Karpas-422 (cell line): Measurements from ENCODE around the gene CARHSP1. TPM values are rescaled to one million over a fixed set of nuclear protein-coding genes. Genes with fewer than 3 reads are reported as not detected.
A peak's percentile ranks its signal among the peaks of the same experiment; 100 is the strongest.

Experiments
- DNase-seq: peaks from one replicate; pipeline ENCODE4 v3.0.0-alpha.2; 2015
- H2AFZ ChIP-seq: fragments of 200-600 bp; sonication (generic); 2 replicates; pipeline ENCODE4 v1.6.1; 2014; ENCODE audit warnings: antibody characterized with exemption, low read length, mixed read lengths
- H3K27ac ChIP-seq: fragments of 200-600 bp; sonication (generic); 2 replicates; pipeline ENCODE4 v1.5.1; 2014; ENCODE audit warnings: mild to moderate bottlenecking, low read length, moderate library complexity
- H3K27me3 ChIP-seq: fragments of 200-600 bp; sonication (generic); 2 replicates; pipeline ENCODE4 v1.6.1; 2014; ENCODE audit warnings: low read length, mixed read lengths
- H3K36me3 ChIP-seq: fragments of 200-600 bp; sonication (generic); 2 replicates; pipeline ENCODE4 v1.6.1; 2014; ENCODE audit warnings: low read length, mixed read lengths; ENCODE audit not compliant: insufficient read depth
- H3K4me1 ChIP-seq: fragments of 200-600 bp; sonication (generic); 2 replicates; pipeline ENCODE4 v1.6.1; 2014; ENCODE audit warnings: mild to moderate bottlenecking, low read length, mixed read lengths
- H3K4me2 ChIP-seq: fragments of 200-600 bp; sonication (generic); 2 replicates; pipeline ENCODE4 v1.6.1; 2014; ENCODE audit warnings: low read length, low read depth, mild to moderate bottlenecking; ENCODE audit not compliant: poor library complexity, severe bottlenecking
- H3K4me3 ChIP-seq: fragments of 200-600 bp; sonication (generic); 2 replicates; pipeline ENCODE4 v1.5.1; 2014; ENCODE audit warnings: mild to moderate bottlenecking, antibody characterized with exemption, low read length, mixed read lengths
- H3K79me2 ChIP-seq: fragments of 200-600 bp; sonication (generic); 2 replicates; pipeline ENCODE4 v1.6.1; 2014; ENCODE audit warnings: mild to moderate bottlenecking, low read length, mixed read lengths
- H3K9ac ChIP-seq: fragments of 200-600 bp; sonication (generic); 2 replicates; pipeline ENCODE4 v1.6.0; 2014; ENCODE audit warnings: low read length
- H3K9me2 ChIP-seq: fragments of 200-600 bp; sonication (generic), shearing (Covaris generic); replicated peaks from 2 replicates; pipeline ENCODE4 v1.6.0; 2014; ENCODE audit warnings: mild to moderate bottlenecking, low read length, moderate library complexity; ENCODE audit not compliant: insufficient read depth
- H3K9me3 ChIP-seq: fragments of 300-700, 200-600 bp; sonication (generic); 2 replicates; pipeline ENCODE4 v1.6.1; 2014; ENCODE audit warnings: low read length, mixed read lengths
- H4K20me1 ChIP-seq: fragments of 200-600 bp; sonication (generic); 2 replicates; pipeline ENCODE4 v1.6.1; 2014; ENCODE audit warnings: mild to moderate bottlenecking, antibody characterized with exemption, low read length, low read depth; ENCODE audit not compliant: insufficient read depth
- total RNA-seq: library from RNA; depleted of rRNA; stranded (reverse); fragments of >200 nt; shearing (Covaris generic); gene quantifications from 2 replicates; pipeline ENCODE4 v1.2.3, GENCODE V29; 2014; ENCODE audit warnings: low replicate concordance

Gene CARHSP1
- total RNA-seq, 1 experiment from 2014 or later: 48.3 TPM

GRCh38 chr16:8899709-8900317 lies 31.0 kb upstream of the CARHSP1 start:
- Histone ChIP-seq H3K36me3 (peaks cover 55% of the 10 kb centered on the region), H3K4me2 (no peak overlapping the region), H3K9ac (no peak overlapping the region), H3K27ac (no peak overlapping the region), H3K27me3 (no peaks in the 10 kb centered on the region), H2AFZ (no peak overlapping the region), H3K4me3 (no peak overlapping the region), H3K9me2 (no peaks in the 10 kb centered on the region), H3K79me2 (no peaks in the 10 kb centered on the region), H3K4me1 (no peaks in the 10 kb centered on the region), H3K9me3 (no peaks in the 10 kb centered on the region), H4K20me1 (no peaks in the 10 kb centered on the region; the same call in 1 of the 2 replicates)
- DNase-seq: no peak

- H3K4me1 ChIP-seq: 0 out of 2 replicates have a peak, but pooled peaks cover 4% of the 10 kb centered on the region
Observed at GRCh38 chr16:8898660-8899318, 30.0 kb upstream of the CARHSP1 start.

DNA sequence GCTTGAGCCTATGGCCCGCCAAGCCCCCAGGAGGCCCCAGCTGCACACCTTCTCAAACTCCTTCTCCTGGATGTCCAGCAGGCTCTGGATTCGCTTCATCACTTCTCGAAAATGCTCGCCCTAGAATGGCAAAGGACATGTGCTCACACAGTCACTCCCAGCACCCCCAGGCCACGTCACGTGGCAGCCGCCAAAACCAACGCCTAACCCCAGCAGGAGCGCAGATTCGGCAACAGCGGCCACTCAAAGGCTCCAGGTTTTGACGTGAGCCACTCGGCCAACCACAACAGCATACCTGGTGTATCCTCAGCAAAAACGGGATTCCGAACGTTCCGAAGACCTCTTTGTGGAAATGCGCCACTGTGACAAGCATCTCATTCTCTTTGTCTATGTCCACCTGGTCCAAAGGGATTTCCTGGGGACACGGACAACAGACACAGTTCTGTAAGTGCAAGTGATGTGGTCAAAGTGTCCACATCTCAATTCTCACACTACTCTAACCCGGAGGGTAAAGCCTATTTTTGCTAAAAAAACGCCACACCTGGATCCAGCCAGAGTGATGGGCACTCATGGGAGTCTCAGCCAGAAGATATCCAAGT lies 26.0 kb upstream of the CARHSP1 start:
- Histone ChIP-seq H3K9me3 (no peaks in the 10 kb centered on the region), H3K79me2 (no peaks in the 10 kb centered on the region), H3K4me1 (peaks cover 32% of the 10 kb centered on the region), H3K36me3 (peaks cover 51% of the 10 kb centered on the region), H3K27ac (no peak overlapping the region), H2AFZ (no peak overlapping the region), H3K4me3 (no peak overlapping the region), H3K27me3 (no peaks in the 10 kb centered on the region), H3K9ac (no peak overlapping the region), H3K9me2 (no peaks in the 10 kb centered on the region), H3K4me2 (no peak overlapping the region), H4K20me1 (peaks cover 17% of the 10 kb centered on the region; the same call in 1 of the 2 replicates)
- DNase-seq: no peak

More at GRCh38 chr16:8898660-8899318, 30.0 kb upstream of the CARHSP1 start:
- H3K9me3 ChIP-seq: no peaks in the 10 kb centered on the region
- DNase-seq: no peak
- H3K4me3 ChIP-seq: no peak overlapping the region
- no peaks in the 10 kb centered on the region; the same call in 1 of the 2 replicates for H4K20me1 ChIP-seq
- H3K4me2 ChIP-seq: no peak overlapping the region
- H3K9me2 ChIP-seq: no peaks in the 10 kb centered on the region
- H3K9ac ChIP-seq: no peak overlapping the region
- no peak overlapping the region for H3K27ac ChIP-seq
- peaks cover 56% of the 10 kb centered on the region for H3K36me3 ChIP-seq
- no peak overlapping the region for H2AFZ ChIP-seq
- no peaks in the 10 kb centered on the region for H3K79me2 ChIP-seq
- no peaks in the 10 kb centered on the region for H3K27me3 ChIP-seq

DNA sequence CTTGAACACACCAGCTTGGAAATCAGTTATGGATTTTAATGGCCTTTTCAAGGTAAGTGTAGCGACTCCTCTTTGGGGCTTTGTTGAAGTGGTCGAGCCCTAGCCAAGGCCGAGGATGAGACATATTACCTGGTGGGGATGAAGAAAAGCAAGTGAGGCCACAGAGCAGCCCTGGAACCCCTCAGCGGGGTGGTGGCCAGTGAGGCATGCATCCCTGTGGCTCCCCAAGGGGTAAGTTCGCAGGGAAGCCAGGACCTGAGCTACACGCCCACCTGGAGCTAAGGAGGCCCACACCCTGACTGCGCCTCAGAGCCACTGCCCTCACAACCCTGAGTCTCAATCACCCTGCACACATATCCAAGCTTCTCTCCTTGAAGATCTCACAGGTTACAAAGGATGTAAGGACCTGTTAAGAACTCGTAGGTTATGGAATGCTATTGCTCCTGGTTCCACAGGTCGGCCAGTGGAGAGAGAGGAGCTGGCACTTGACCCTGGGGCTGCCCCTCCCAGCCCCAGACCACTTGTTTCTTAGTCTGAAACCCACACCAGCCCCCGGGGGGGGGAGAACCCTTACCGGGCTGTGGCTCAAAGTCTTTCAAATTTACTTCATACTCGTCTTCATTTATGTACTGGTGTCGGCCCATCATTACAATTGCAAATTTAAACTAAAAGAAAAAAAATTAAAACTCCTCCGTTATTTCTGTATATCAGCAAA lies 25.3 kb upstream of the CARHSP1 start:
- H3K27me3 ChIP-seq: no peaks in the 10 kb centered on the region
- H2AFZ ChIP-seq: no peak overlapping the region
- H3K27ac ChIP-seq: no peak overlapping the region
- H3K9me3 ChIP-seq: no peaks in the 10 kb centered on the region
- no peak for DNase-seq
- no peaks in the 10 kb centered on the region for H3K9me2 ChIP-seq
- no peak overlapping the region for H3K4me2 ChIP-seq
- no peaks in the 10 kb centered on the region for H3K79me2 ChIP-seq
- H3K4me3 ChIP-seq: no peak overlapping the region
- H3K9ac ChIP-seq: no peak overlapping the region
- peaks cover 17% of the 10 kb centered on the region; the same call in 1 of the 2 replicates for H4K20me1 ChIP-seq
- H3K4me1 ChIP-seq: peaks cover 32% of the 10 kb centered on the region
- peaks cover 45% of the 10 kb centered on the region for H3K36me3 ChIP-seq

DNA sequence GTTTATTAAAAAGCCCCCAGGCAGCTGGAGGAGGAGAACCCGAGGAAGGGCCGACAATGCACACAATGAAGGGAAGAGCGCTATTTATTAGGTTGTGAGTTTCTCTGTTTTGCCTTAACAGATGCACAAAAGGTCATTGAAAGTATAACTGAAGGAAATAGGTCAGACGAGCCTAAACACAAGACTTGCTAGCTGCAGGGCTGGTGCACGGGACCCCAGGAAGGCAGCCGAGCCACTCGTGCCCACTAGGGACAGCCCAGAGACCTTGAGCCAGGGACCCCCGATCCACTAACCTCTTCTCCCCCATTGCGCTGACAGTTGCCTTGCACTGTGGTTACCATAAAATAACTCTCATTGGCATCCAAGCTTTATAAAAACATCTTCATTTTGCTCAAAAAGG lies 24.6 kb upstream of the CARHSP1 start:
- H4K20me1 ChIP-seq: peaks cover 17% of the 10 kb centered on the region; the same call in 1 of the 2 replicates
- no peak overlapping the region for H3K27ac ChIP-seq
- no peaks in the 10 kb centered on the region for H3K27me3 ChIP-seq
- H3K4me3 ChIP-seq: no peak overlapping the region
- H3K9me2 ChIP-seq: no peaks in the 10 kb centered on the region
- peaks cover 32% of the 10 kb centered on the region for H3K4me1 ChIP-seq
- no peak overlapping the region for H2AFZ ChIP-seq
- no peaks in the 10 kb centered on the region for H3K79me2 ChIP-seq
- peaks cover 38% of the 10 kb centered on the region for H3K36me3 ChIP-seq
- H3K9me3 ChIP-seq: no peaks in the 10 kb centered on the region
- no peak for DNase-seq
- H3K4me2 ChIP-seq: no peak overlapping the region
- H3K9ac ChIP-seq: no peak overlapping the region

DNA sequence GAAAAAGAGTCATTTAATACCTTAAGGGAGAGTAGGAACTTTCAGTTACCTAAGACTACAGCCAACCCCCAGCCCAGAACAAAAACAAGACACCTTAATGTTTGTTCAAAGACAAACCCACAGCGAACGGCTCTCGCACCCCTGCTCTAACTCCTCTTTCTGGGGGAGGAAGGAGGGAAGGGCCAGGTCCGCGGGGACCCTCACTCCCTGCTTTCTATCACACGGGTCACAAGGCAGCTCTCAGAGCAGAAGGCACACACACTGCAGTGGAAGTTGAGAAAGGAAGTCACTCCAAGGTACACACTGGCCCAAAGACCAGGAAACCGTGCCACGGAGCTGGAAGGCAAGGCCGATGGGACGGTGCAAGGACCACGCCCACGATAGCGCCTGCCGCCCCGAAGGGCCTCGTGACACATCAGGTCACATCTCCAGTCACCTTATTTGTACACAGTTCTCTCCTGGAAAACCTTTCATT lies 23.3 kb upstream of the CARHSP1 start:
- H3K36me3 ChIP-seq: peaks cover 32% of the 10 kb centered on the region
- H3K9me3 ChIP-seq: no peaks in the 10 kb centered on the region
- no peak for DNase-seq
- no peak overlapping the region for H3K27ac ChIP-seq
- H2AFZ ChIP-seq: no peak overlapping the region
- H3K4me2 ChIP-seq: peak overlapping the region; percentile 9
- peaks cover 23% of the 10 kb centered on the region; the same call in 1 of the 2 replicates for H4K20me1 ChIP-seq
- H3K9me2 ChIP-seq: no peaks in the 10 kb centered on the region
- H3K79me2 ChIP-seq: no peaks in the 10 kb centered on the region
- no peak overlapping the region for H3K4me3 ChIP-seq
- H3K27me3 ChIP-seq: no peaks in the 10 kb centered on the region
- no peak overlapping the region for H3K9ac ChIP-seq
- H3K4me1 ChIP-seq: peaks cover 32% of the 10 kb centered on the region

- DNase-seq: no peak
Observed at GRCh38 chr16:8890549-8890921, 21.7 kb upstream of the CARHSP1 start.

More at GRCh38 chr16:8890549-8890921, 21.7 kb upstream of the CARHSP1 start:
- H3K36me3 ChIP-seq: peaks cover 31% of the 10 kb centered on the region
- no peaks in the 10 kb centered on the region for H3K79me2 ChIP-seq
- H3K27me3 ChIP-seq: no peaks in the 10 kb centered on the region
- H3K4me2 ChIP-seq: no peak overlapping the region
- H3K4me1 ChIP-seq: peaks cover 32% of the 10 kb centered on the region
- H3K9me2 ChIP-seq: no peaks in the 10 kb centered on the region
- no peak overlapping the region for H3K27ac ChIP-seq
- H2AFZ ChIP-seq: no peak overlapping the region
- H3K9me3 ChIP-seq: no peaks in the 10 kb centered on the region
- H4K20me1 ChIP-seq: peaks cover 32% of the 10 kb centered on the region; the same call in 1 of the 2 replicates
- no peak overlapping the region for H3K4me3 ChIP-seq
- no peak overlapping the region for H3K9ac ChIP-seq
